Heart right ventricle (tissue), 16 donors: Measurements from ENCODE around the gene CTPS2. TPM values are rescaled to one million over a fixed set of nuclear protein-coding genes. Genes with fewer than 3 reads are reported as not detected.

Source experiments
- ATAC-seq, 8 donors: fragments of 200-7000 bp; cut with Tn5 transposase; one replicate each; pipeline ENCODE4 v1.9.1; 2020; ENCODE audit warnings: mild to moderate bottlenecking in 8 of 8, moderate library complexity in 8 of 8, moderate number of reproducible peaks in 1 of 8
- DNase-seq, 2 donors: peaks; one replicate each; pipeline ENCODE4 v3.0.0-alpha.2; 2020
- H3K27ac ChIP-seq, 10 donors: fragments of 200-600 bp; sonication (generic) in 2 of 10; one replicate each; pipeline versions ENCODE4 v1.5.0 to v1.8.0; 2020 to 2022; ENCODE audit warnings: mild to moderate bottlenecking in 3 of 10
- H3K27me3 ChIP-seq, 7 donors: fragments of 200-600 bp; one replicate each; pipeline ENCODE4 v1.8.0; 2021 to 2022; ENCODE audit warnings: mild to moderate bottlenecking in 2 of 7
- H3K36me3 ChIP-seq, 9 donors: fragments of 200-600 bp; sonication (generic) in 1 of 9; one replicate each; pipeline versions ENCODE4 v1.5.0 to v1.8.0; 2020 to 2022; ENCODE audit warnings: mild to moderate bottlenecking in 2 of 9
- H3K4me1 ChIP-seq, 9 donors: fragments of 200-600 bp; sonication (generic) in 1 of 9; one replicate each; pipeline versions ENCODE4 v1.5.0 to v1.8.0; 2020 to 2022; ENCODE audit warnings: mild to moderate bottlenecking in 4 of 9
- H3K4me3 ChIP-seq, 10 donors: fragments of 200-600 bp; sonication (generic) in 2 of 10; one replicate each; pipeline versions ENCODE4 v1.5.0 to v1.8.0; 2020 to 2022; ENCODE audit warnings: mild to moderate bottlenecking in 7 of 10, moderate library complexity in 2 of 10
- H3K9me3 ChIP-seq, 11 donors: fragments of 200-600 bp in 10 of 11; sonication (generic) in 2 of 11; one replicate each; pipeline versions ENCODE4 v1.5.0 to v1.8.0; 2013 to 2022; ENCODE audit warnings: mild to moderate bottlenecking in 2 of 11, control low read depth in 1 of 11, moderate library complexity in 1 of 11
- WGBS, 2 donors: extraction: QIAGEN DNeasy Blood & Tissue Kit; methylation state at CpG; one replicate each; pipeline ENCODE4 v1.1.7; 2013; ENCODE audit warnings: inconsistent platforms in 1 of 2; 5-methylcytosine and 5-hydroxymethylcytosine counted together
- intact Hi-C, 10 donors: fragments of 100-400 bp; cut with DNase I; formaldehyde crosslinking; loops; one replicate each; pipeline versions ENCODE4 v1.11.1 to v1.14.2; 2022
- polyA plus RNA-seq, 2 donors: library from polyadenylated mRNA; stranded (reverse); fragments of 200-250 nt; gene quantifications; one replicate each; pipeline ENCODE4 v1.2.3, GENCODE V29; 2013
- total RNA-seq, 10 donors: library from RNA; stranded (reverse); fragmentation: NEBNext Ultra II Directional in 3 of 10; extraction: Animal tissue kit (Norgen Biotek cat#: 25700) in 3 of 10; gene quantifications; one replicate each; pipeline versions ENCODE4 v1.2.1 to v1.2.4, GENCODE V29; 2021 to 2023
- TF ChIP-seq, protein P1 (sequence below), 9 donors: fragments of 200-600 bp; sonication (generic) in 2 of 9; IDR thresholded peaks; one replicate each; pipeline versions ENCODE4 v1.5.0 to v1.8.0; 2021 to 2022; ENCODE audit warnings: antibody characterized with exemption in 9 of 9, mild to moderate bottlenecking in 5 of 9, moderate library complexity in 1 of 9
- donor health status: Arrhythmogenic right ventricular cardiomyopathy.
- donor health status: ischemic (EF 13 %, LVEDD 7.1; RV severe dilation, severe dysfunction).
- donor health status: healthy with polysubstance abuse.
- donor health status: DM: no; HTN: yes; CAD: no.
- donor health status: DM: no; HTN: no; CAD: no.
- donor health status: ischemic (EF 25% LVEDD 6.9; RV normal size, moderate dysfunction).
- donor health status: ischemic (EF 25% LVEDD 5.7; RV mildly dilated, moderate dysfunction).
- donor health status: healthy.
- donor health status: DM: yes; HTN: yes; CAD: no.
- donor health status: Ischemic cardiomyopathy.
- donor health status: ischemic (EF 35%, LVEDD 5.7; RV mildly dilated, moderate dysfunction).
- donor health status: nonischemic (EF 11% LVEDD 7.7; RV severe dilation, severe dysfunction).
- donor health status: DM: yes; HTN: yes; CAD: no.
- donor health status: PGD.
- donor health status: ischemic (EF 29% LVEDD 5.4; RV normal size, mild dysfunction).
- donor health status: nonischemic (EF 23%, LVEDD 6.1; RV moderate dilation, normal function).

The CTPS2 gene
- total and polyA plus RNA-seq, 12 donors = 2.7 to 15.8 (median 5.2) TPM

- Histone ChIP-seq H3K4me1 (no peaks in the 10 kb centered on the region), H3K36me3 (peaks cover 0 to 88% (median 0%) of the 10 kb centered on the region in 9 donors), H3K9me3 (no peaks in the 10 kb centered on the region), H3K27me3 (no peaks in the 10 kb centered on the region), H3K4me3 (no peak overlapping the region), H3K27ac (no peak overlapping the region)
- ATAC-seq (peak in 2 of 8 donors; percentile 14 to 41), DNase-seq (no peak)
- intact Hi-C loops = no loop called here
- 87 to 94% methylated on average over 12 of the region's 12 CpGs for WGBS, 2 donors
- TF ChIP-seq, protein P1, sequence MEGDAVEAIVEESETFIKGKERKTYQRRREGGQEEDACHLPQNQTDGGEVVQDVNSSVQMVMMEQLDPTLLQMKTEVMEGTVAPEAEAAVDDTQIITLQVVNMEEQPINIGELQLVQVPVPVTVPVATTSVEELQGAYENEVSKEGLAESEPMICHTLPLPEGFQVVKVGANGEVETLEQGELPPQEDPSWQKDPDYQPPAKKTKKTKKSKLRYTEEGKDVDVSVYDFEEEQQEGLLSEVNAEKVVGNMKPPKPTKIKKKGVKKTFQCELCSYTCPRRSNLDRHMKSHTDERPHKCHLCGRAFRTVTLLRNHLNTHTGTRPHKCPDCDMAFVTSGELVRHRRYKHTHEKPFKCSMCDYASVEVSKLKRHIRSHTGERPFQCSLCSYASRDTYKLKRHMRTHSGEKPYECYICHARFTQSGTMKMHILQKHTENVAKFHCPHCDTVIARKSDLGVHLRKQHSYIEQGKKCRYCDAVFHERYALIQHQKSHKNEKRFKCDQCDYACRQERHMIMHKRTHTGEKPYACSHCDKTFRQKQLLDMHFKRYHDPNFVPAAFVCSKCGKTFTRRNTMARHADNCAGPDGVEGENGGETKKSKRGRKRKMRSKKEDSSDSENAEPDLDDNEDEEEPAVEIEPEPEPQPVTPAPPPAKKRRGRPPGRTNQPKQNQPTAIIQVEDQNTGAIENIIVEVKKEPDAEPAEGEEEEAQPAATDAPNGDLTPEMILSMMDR (IDR thresholded peaks at IDR 0.05) = no peak
Observed at GRCh38 chrX:16743604-16744325, 31.3 kb upstream of the CTPS2 start.

DNA sequence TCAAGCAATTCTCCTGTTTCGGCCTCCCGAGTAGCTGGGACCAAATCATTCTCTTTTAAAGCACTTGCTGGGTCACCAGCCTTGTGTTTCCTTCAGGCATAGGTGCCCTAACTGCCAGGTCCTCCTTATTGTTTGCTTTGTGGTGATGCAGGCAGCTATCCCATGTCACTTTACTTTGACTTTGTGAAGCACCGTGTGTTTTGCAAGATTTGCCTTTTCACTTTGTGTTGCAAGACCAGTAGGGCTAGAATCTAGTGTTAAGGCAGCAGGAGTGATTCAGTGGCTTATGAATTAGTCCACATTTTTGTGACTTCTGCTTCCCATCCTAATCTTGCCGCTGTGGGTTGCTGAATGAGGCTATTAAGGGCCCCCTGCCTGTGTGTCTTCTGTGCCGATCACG, 27.1 kb upstream of the CTPS2 start:
- peaks cover 0 to 90% (median 8%) of the 10 kb centered on the region in 9 donors for H3K36me3 ChIP-seq
- intact Hi-C loops = no loop called here
- no peak for ATAC-seq

GRCh38 chrX:16737024-16737423, 24.6 kb upstream of the CTPS2 start:
- H3K27ac ChIP-seq = no peak overlapping the region
- intact Hi-C loops = no loop called here

More for the DNA sequence above, 27.1 kb upstream of the CTPS2 start:
- Histone ChIP-seq H3K4me3 (no peak overlapping the region), H3K27ac (no peak overlapping the region), H3K27me3 (no peaks in the 10 kb centered on the region), H3K4me1 (no peaks in the 10 kb centered on the region), H3K9me3 (no peaks in the 10 kb centered on the region)
- 70 to 74% methylated on average over 6 of the region's 6 CpGs for WGBS, 2 donors
- TF ChIP-seq, protein P1 (IDR thresholded peaks at IDR 0.05) = no peak
- DNase-seq = no peak

GRCh38 chrX:16733013-16733412, 20.5 kb upstream of the CTPS2 start:
- H3K27me3 ChIP-seq = no peaks in the 10 kb centered on the region
- TF ChIP-seq, protein P1 (IDR thresholded peaks at IDR 0.05) = no peak

More at GRCh38 chrX:16737024-16737423, 24.6 kb upstream of the CTPS2 start:
- Histone ChIP-seq H3K27me3 (no peaks in the 10 kb centered on the region), H3K4me1 (peaks cover 0 to 4% (median 0%) of the 10 kb centered on the region in 9 donors), H3K4me3 (no peak overlapping the region), H3K36me3 (peaks cover 0 to 65% (median 8%) of the 10 kb centered on the region in 9 donors), H3K9me3 (no peaks in the 10 kb centered on the region)
- DNase-seq (no peak), ATAC-seq (no peak)
- TF ChIP-seq, protein P1 (IDR thresholded peaks at IDR 0.05) = no peak
- 96% methylated on average over 5 of the region's 5 CpGs for whole genome bisulfite sequencing, 2 donors

More at GRCh38 chrX:16733013-16733412, 20.5 kb upstream of the CTPS2 start:
- H3K4me1 ChIP-seq = peaks cover 0 to 4% (median 0%) of the 10 kb centered on the region in 9 donors
- DNase-seq = no peak
- peaks cover 0 to 30% (median 8%) of the 10 kb centered on the region in 9 donors for H3K36me3 ChIP-seq
- no peak overlapping the region for H3K4me3 ChIP-seq
- H3K9me3 ChIP-seq = no peaks in the 10 kb centered on the region
- intact Hi-C loops = no loop called here
- no peak overlapping the region for H3K27ac ChIP-seq
- ATAC-seq = no peak
